Thyroid gland (tissue), 4 donors: Measurements from ENCODE around the gene FBH1.
A peak's percentile ranks its signal among the peaks of the same experiment; 100 is the strongest.

ENCODE experiments used
- CTCF ChIP-seq, 6 experiments: fragments of 200-600 bp in 3 of 6; fragments of 450-650 bp in 3 of 6; sonication (generic) in 3 of 6; IDR thresholded peaks; one replicate each; pipeline ENCODE4 v1.5.1; 2016 to 2019; ENCODE audit warnings: antibody characterized with exemption in 6 of 6, mild to moderate bottlenecking in 2 of 6, inconsistent platforms in 1 of 6, moderate library complexity in 1 of 6
- POLR2A ChIP-seq, 2 donors: fragments of 450-650 bp; IDR thresholded peaks; one replicate each; pipeline ENCODE4 v1.6.1; 2017; ENCODE audit warnings: antibody characterized with exemption in 2 of 2, mild to moderate bottlenecking in 2 of 2, moderate library complexity in 1 of 2

GRCh38 chr10:5889624-5890451 lies at the start of gene FBH1, which contains the start of gene ANKRD16:
- no peak for TF ChIP-seq CTCF (IDR thresholded peaks at IDR 0.05)
- TF ChIP-seq POLR2A (IDR thresholded peaks at IDR 0.05) = peak in 1 of 2 donors; percentile 86
